Epithelial cell of prostate (primary cell): Measurements from ENCODE around the gene TMEM163.
A peak's percentile ranks its signal among the peaks of the same experiment; 100 is the strongest.

ENCODE experiments used
- DNase-seq: peaks from one replicate; pipeline ENCODE4 v3.0.0-alpha.2; 2011; ENCODE audit warnings: low read depth, low spot score
- H3K27ac ChIP-seq: fragments of 450-650 bp; 2 replicates; pipeline ENCODE4 v1.5.1; 2017; ENCODE audit warnings: mild to moderate bottlenecking

TMEM163 gene

DNA sequence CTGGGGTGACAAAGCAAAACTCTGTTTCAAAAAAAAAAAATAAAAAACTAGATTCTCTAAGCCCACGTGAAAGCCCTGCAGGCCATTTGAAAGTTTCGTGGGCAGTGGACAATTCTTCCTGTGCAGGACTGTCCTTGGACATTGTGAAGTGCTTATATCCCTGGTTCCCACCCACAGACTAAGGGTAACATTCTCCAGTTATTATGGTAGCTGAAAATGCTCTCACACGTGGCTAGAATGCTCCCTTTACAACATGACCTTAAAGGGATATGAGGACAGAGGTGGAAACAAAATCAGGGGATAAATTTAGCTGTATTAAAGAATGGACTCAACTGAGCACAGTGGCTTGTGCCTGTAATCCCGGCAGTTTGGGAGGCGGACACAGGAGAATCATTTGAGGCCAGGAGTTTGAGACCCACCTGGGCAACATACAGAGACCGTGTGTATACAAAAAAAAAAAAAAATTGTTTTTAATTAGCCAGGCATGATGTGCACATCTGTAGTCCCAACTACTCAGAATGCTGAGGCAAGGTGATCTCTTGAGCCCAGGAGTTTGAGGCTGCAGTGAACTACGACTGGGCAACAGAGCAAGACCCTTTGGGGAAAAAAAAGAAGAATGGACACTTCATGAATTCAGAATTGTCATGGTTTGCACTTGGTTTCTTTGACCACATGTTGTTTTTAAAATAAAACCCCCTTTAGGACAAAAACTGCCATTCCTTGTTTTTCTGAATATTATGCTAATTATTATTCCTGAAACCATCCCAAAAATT lies 297.1 kb downstream of the TMEM163 start:
- DNase-seq = no peak
- H3K27ac ChIP-seq = no peak overlapping the region

DNA sequence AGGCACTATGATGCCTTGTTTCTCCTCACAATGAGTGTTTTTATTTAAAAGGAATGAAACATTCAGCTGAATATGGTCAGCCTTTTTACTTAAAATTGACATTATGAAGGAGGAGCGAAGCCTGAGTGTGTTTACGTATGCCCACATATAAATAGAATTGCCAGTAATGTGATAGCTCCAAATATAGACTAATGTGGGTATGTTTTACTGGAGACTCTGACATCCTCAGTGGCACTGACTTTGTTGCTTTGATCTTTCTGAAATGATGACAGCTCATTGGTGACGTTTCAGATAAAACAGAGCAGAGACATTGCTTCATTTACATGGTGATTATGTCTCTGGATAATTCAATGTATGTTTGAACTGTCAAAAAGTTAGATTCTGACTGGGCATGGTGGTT lies 297.9 kb downstream of the TMEM163 start:
- no peak for DNase-seq
- no peak overlapping the region for H3K27ac ChIP-seq

DNA sequence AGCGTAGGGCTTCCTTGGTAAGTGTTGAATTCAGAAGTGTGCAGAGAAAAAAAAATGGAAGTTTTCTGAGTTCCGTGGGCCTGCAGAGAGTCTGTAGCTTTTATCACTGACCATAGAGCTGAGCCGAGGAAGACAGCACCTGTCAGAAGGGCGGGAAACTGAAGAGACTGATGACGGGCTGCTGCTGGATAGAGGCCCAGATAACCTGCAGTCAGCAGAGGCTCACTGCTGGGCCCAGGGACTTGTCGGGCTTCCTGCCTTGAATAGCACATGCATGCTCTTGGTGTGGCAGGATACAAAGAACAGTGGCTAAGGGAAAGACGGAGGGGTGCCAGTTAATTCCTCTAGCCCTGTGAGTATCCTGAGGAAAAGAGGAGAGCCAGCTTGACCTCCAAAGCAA lies 298.5 kb downstream of the TMEM163 start:
- DNase-seq = no peak
- H3K27ac ChIP-seq = no peak overlapping the region

DNA sequence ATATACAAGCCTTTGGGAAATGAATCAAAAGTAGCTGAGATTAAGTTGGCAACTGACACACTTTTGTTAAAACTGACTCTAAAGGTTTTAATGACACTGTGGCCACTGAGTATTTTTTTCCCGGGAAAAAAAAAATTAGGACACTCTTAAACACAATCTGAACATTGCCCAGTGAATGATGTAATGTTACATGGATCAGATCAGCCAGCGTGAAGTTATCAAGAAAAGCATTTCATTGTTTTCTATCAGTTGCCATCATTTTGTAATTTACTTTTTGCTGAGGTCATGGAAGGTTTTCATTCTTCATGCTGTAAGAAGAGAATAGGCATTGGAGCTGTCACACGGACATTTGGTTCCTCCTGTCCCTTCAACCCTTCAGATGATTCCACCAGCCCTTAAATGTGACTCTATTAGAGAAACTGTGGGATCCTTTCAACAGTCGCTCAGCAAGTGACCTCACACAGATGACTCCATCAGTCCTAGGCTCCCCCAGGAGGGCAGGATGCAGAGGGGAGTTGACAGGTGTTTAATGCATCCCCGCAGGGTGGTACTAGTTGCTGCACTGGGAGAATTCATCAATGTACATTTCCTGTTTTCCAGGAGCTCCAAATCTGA lies 300.7 kb downstream of the TMEM163 start:
- no peak overlapping the region for H3K27ac ChIP-seq
- DNase-seq = no peak

DNA sequence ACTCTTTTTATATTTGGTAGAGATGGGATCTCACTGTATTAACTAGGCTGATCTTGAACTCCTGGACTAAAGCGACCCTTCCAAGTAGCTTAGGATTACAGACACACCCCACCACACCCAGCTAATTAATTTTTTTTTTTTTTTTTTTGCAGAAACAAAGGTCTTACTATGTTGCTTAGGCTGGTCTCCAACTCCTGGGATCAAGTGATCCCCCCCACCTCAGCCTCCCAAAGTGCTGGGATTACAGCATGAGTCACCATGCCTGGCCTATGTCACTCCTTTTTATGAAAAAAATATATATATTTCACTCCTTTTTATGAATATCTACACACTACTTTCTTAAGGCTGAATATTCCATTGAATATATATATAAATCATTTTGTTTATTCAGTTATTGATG lies 302.2 kb downstream of the TMEM163 start:
- DNase-seq = no peak
- H3K27ac ChIP-seq = no peak overlapping the region

DNA sequence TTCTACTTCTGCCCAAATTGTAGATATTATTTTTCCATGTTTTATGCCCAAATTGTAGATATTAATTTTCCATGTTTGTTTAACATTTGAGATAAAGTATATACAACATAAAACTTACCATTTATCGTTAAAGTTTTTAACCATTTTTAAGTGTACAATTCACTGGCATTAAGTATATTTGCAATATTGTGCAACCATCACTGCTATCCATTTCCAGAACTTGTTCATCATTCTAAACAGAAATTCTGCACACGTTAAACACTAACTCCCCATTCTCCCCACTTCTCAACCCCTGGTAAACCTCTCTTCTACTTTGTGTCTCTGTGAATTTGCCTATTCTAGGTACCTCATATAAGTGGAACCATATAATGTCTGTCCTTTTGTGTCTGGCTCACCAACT lies 302.8 kb downstream of the TMEM163 start:
- no peak for DNase-seq
- H3K27ac ChIP-seq = no peak overlapping the region

DNA sequence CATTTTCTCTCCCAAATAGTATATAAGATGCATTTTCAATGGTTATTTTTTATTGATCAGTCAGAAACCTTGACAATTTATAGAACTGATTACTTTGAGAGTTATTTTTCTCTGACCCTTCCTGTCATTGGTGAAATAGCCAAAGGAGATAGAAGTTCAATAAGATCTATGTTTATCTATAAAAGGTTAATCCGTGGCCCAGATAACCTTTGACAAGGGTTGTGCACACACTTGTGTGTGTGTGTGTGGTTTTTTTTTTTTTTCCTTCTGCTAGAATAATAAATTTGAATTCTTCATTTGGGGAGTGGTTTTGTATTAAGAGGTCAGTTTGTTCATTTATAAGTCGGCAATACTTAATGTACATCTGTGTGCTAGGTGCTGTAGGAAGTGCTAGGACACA lies 304.9 kb downstream of the TMEM163 start:
- H3K27ac ChIP-seq = no peak overlapping the region
- DNase-seq = no peak

DNA sequence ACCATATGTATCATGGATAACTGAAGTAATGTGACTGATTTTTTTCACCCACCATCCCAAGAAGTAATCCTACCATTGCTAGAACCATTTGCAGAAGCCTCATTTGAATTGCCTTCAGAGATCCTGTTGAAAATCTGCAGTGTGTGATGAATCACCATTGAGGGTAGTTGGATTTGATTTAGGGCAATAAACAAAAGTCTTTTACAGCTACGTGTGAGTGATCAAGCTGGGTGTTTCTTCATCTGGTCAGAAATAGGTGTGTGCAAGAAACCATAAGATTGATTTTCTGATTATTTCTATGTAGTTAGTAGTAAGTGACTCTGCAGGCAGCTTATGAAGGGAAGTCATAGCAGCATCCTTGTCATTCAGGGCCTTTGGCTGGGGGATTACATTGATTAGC lies 305.4 kb downstream of the TMEM163 start:
- DNase-seq = no peak

DNA sequence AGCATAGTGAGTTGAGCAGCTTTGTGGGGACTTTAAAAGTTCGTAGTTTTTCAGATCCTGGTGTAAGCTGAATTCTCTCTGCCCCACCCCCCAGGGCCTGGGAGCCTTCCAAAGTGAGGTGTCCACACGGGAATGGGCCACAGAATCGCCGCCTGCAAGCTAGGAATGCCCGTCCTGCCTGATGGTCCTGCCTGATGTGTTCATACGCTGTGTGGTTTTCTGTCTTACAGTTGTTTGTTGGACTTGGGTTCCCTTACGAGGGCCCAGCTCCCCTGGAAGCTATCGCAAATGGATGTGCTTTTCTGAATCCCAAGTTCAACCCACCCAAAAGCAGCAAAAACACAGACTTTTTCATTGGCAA lies 306.2 kb downstream of the TMEM163 start:
- H3K27ac ChIP-seq = no peak overlapping the region

More for the DNA sequence above, 305.4 kb downstream of the TMEM163 start:
- no peak overlapping the region for H3K27ac ChIP-seq

DNA sequence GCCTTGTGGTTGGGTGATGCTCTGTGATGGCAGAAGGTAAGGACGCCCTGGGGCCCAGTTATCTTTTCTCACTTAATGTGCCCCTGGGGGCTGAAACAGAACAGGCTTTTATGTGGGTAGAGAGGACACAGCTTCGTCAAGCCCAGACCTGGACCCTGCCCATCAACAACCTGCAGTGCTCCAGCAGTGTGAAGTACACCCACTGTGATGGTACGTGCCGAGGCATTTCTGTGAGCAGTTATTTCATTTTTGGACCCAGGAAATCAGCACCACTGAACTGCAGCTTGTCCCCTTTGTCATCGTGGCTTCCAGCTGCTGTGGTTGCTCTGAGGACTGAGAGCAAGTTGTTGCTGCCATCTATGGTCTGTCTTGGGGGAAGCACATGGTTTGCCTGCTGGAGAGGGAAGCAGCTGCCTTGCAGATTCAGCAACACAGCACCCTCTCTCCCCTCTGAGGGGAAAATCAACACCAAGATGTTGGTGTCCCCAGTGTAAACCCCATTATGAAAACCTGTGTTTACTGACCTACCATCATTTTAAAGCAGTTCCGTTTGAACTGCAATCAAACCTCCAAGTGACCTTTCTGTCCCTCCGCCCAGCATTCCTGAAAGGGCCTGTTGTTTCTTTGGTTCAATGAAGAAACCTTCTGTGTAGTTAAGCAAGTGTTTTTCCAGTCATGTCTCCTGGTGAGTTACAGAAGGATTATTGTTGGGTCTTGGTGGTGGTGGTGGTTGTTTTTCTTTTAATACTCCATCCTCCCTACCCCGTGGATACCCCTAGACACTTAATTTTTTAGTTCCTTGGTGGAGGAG lies 306.8 kb downstream of the TMEM163 start:
- no peak for DNase-seq
- no peak overlapping the region for H3K27ac ChIP-seq

More for the DNA sequence above, 306.2 kb downstream of the TMEM163 start:
- no peak for DNase-seq

DNA sequence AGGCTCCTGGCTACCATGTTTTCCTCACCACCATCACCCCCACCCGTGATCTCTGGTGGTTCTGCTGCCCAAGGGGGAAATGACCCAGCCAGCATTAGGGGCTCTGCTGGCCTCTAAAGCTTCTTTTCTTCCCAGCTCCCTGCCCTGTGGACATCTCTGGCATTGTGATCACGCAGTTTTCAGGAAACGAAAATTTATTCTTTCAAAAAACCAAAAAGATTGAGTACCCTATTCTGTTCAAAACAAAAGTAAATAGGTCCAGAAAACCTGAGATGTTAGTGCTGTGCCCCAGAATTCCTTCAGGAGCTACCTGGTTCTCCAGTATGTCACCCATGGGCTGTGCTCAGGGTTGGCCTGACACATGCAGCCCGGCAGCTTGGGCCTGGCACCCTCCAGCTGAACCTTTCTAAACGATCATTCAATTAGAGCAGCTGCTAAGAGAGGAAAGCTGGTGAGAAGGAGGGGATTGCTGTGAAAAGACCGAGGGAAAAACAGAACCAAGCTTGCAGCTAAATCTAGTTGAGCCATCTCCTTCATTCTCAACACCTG lies 307.4 kb downstream of the TMEM163 start:
- no peak for DNase-seq
- H3K27ac ChIP-seq = no peak overlapping the region

DNA sequence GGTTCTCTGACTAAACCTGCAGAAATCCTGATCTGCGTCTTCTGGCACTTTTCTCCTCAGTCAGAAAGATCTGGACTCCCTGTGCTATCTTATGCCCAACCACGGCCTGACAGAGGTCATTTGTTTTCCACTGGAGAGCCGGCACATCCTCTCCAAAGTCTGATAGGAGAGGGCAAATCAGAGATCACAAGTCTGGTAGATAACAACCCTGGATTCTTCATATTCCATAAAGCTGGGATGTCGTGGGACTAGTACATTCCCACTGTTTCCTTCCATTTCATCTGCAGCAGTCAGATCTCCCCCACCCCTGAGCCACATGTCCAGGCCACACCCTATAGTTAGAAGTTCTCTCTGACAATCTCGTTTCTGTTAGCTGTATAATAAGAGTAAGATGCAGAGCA lies 308.0 kb downstream of the TMEM163 start:
- DNase-seq = no peak
- no peak overlapping the region for H3K27ac ChIP-seq

DNA sequence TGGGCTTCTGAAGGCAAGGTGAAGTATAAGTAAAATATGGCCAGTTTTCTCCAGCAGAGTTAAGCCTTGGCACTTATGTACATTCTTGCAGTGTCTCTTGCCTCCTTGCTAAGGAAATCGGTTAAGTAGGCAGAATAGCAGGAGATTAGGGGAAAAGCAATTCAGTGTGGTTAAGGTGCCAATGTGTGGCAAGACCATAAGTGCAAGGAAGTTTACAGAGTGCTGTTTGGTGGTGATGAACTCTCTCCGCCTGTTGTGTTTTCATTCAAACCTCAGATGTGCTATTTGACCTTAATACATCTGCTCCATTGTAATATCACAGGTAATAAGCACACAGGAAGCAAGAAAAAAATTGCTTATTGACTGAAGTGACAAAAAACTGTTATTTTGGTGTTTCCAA lies 308.8 kb downstream of the TMEM163 start:
- no peak overlapping the region for H3K27ac ChIP-seq
- no peak for DNase-seq

DNA sequence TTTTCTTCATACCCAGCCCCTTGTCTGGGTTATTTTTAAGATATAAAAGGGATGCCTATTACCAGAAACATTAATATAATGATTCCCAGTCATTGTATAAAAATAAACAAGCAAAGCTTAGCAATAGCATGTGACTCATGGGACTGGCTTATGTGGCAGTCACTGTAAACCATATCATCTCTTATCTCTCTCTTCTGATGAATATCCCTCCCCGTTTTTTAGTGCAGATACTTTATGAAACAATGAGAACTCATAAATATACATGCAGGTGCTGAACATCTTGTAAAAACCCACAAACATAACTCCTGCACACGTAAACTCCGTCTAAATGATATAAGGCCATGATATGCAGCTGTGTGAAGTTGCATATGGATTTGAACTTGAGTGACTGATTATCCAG lies 310.0 kb downstream of the TMEM163 start:
- peak overlapping the region; percentile 94 for H3K27ac ChIP-seq
- no peak for DNase-seq

DNA sequence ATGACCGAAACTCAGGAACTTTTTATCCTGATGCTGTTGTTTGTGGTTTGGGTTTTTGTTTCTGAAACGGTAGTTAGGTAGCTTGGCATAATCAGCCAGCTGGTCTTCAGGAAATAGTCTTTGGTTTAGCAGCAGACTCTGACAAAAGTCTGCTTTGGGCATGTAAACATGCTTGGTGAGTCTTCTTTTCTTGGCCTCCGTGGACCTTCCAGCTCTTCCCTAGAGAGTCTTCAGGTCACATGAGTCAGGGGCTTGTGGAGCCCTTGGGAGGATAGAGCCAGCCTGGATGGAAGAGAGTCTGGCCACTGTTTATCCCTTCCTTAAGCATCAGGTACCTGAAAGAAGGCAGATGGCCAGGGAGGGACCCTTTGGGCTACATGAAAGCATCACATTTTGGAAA lies 310.4 kb downstream of the TMEM163 start:
- DNase-seq = no peak
- peak overlapping the region; percentile 94 for H3K27ac ChIP-seq

DNA sequence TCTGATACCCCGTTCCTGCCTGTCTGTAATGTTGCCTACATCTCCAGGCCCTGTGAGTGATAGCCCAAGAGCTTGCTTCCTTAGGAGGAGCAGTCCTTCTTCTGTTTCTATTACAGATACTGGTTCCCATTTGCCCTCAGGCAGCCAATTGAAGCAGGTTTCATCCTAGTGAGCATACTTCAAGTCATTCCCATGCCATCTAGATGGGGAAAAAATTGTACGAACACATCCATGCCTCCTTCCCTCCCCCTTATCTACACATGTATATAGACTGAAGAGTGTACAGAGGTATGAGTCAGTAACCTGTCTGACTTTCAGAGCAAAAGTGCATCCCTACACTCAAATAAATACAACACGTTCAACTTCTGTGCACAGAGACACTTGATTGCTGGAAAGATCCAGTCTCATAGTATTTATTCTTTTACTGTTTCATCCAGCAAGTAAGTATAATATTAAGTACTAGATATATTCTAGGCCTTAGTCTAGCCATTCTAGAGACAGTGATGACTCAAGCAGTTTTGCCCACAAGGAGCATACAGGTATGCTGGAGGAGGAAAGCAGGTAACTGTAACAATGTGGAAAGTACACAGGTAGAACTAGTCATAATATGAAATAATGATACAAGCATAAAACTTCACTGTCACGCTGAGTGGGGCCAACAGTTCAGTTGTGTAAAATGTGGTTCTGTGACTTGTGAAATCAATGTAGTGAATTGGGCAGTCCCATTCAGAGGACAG lies 311.5 kb downstream of the TMEM163 start:
- H3K27ac ChIP-seq = peak overlapping the region; percentile 94
- peak; percentile 57 for DNase-seq

DNA sequence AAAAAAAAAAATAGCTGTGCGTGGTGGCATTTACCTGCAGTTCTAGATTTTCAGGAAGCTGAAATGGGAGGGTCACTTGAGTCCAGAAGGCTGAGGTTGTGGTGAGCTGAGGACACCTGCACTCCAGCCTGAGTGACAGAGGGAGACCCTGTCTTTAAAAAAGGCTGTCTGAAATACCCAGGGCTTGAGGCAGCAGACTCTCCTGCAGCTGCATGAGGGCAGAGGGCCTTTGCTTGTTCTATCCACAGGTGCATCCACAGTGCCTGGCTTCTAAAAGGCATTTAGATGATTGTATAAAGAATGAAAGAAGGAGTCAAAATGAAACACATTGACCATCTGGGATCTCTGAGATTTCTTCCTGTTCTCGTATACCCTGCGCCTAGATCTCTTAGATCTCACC lies 312.1 kb downstream of the TMEM163 start:
- no peak for DNase-seq
- peak overlapping the region; percentile 94 for H3K27ac ChIP-seq

DNA sequence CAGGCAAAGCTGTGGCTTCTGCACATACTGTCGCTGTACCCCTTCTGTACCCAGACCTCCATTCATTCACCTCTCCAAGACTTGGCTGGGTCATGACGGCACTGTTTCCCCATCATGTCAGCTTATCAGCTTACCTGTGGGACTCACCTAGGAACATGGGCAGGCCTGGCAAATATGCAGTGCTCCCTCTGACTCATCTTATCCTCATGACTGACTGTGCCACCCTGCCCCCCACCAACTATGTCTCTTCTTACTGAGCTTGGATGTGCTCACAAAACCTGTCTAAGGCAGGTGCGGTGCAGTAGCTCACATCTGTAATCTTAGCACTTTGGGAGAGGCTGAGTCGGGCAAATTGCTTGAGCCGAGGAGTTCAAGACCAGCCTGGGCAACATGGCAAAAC lies 312.5 kb downstream of the TMEM163 start:
- peak; percentile 88 for DNase-seq
- H3K27ac ChIP-seq = peak overlapping the region; percentile 94
